ENCODE data around the gene AHCYL2.
"Not testable (repeated sequence)": the region's sequence is repeated elsewhere in the genome, so short reads cannot be mapped to it uniquely, and the experiment has no call there.

The AHCYL2 gene

DNA sequence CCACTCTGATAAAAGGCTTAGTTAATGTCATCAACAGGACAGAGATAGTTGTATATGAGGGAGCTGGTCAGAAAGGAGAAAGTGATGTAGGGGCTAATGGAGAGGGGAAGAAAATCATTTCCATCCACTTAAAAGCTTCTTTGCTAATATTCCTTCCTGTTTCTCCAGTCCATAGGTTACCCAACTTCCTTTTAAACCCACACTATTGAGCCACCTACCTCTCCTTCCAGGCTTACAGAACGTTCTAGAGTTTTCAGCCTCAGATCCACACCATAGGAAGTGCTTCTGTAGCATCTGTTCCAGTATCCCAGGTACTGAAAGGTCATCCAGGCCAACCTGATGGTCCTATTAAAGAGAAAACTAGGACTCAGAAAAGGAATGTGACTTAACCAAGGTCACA lies 237.6 kb downstream of the AHCYL2 start:
- no peak for DNase-seq

DNA sequence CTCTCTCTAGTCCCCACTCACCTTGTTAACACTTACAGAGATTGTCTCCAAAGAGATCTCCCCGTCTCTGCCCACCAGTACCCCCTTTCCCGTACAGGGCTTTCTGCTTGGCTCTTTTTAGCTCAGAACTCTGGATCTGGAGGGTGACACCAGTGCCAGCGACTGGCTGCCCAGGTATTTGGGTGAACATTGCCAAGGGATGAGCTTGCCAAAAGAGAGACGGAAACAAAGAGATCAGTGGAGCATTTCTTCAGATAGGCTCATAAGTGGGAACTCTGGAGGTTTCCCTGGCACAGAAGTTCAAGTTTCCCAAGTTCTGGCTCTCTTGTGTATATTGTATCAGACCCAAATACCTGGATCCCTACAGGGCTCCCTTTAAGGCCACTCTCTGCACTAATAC lies 239.4 kb downstream of the AHCYL2 start:
- no peak for DNase-seq

GRCh38 chr7:129465080-129465479 lies 240.2 kb downstream of the AHCYL2 start:
- no peak for DNase-seq

- DNase-seq = no peak
These were observed 242.0 kb downstream of the AHCYL2 start for GRCh38 chr7:129466796-129467195.

- DNase-seq = no peak
These were observed 243.3 kb downstream of the AHCYL2 start for GRCh38 chr7:129468087-129468486.

DNA sequence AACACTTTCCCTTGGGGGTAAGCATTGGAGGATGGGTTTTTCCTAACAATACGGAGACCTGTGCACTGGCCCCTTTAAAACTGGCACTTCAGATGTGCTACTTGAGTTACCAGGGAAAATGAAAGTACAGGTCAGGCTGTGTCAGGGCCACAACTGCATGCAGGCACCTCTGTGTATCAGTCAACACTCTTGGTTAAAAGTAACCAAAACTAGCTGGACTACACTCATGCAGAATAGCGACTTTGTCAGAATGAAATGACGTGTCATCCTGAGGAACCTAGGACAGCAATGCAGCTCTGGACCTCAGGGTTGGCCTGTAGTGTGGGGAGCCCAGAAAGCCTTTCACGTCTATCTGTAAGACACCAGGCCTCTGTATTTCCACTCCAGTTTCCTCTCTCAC lies 243.7 kb downstream of the AHCYL2 start:
- no peak for DNase-seq

DNA sequence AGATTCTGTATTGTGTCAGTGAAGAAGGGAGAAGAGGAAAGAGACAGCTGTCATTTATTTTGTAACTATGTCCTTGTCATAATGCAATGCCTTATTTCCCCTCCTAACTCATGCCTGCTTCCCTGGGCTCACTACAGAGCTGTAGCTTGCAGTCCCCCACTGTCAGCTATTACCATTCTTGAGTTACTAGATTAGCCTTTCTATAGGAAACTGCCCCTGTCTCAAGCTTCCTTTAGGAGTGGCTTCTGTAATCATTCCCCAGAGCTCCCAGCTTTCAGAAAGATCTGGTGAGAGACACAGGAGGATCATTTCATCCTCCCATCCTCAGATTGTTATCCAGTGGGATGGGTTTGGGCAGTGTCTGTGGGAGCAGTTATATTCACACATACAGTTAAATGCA lies 245.1 kb downstream of the AHCYL2 start:
- DNase-seq = no peak

GRCh38 chr7:129470411-129470810 lies 245.6 kb downstream of the AHCYL2 start:
- DNase-seq = no peak

DNA sequence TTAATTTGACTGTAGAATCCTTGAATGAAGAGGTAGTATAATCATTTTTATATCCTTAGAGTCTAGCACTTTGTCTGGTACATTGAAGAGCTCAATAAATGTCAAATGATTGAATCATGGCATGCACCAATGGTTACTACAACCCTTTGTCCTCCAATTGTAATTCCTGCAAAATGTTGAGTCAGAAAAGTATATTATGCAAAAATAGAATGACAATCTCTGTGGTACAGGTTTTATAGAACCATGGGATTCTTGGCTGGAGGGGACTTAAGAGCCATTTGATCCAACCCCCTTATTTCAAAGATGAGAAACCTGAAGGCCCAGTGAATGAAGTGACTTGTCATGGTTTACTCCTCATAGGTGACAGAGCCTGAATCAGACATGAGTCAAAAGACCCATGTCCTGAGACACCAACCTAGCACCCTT lies 246.6 kb downstream of the AHCYL2 start:
- DNase-seq = no peak

- DNase-seq = not testable (repeated sequence)
These were observed 251.1 kb downstream of the AHCYL2 start for GRCh38 chr7:129475931-129476330.

- DNase-seq = not testable (repeated sequence)
These were observed 251.6 kb downstream of the AHCYL2 start for GRCh38 chr7:129476398-129476797.
